Psoas muscle (tissue), 8 donors: ENCODE measurements around the gene KAT7. TPM values are rescaled to one million over a fixed set of nuclear protein-coding genes. Genes with fewer than 3 reads are reported as not detected.

ENCODE experiments used
- ATAC-seq, 4 donors: fragments of 200-7000 bp; cut with Tn5 transposase; one replicate each; pipeline ENCODE4 v1.9.1; 2020; ENCODE audit warnings: moderate library complexity in 3 of 4, mild to moderate bottlenecking in 2 of 4
- DNase-seq, 2 donors: peaks; one replicate each; pipeline ENCODE4 v3.0.0-alpha.2; 2020
- H3K27ac ChIP-seq: fragments of 200-600 bp; one replicate; pipeline ENCODE4 v1.8.0; 2022
- H3K27me3 ChIP-seq, 3 donors: fragments of 200-600 bp in 1 of 3; one replicate each; pipeline versions ENCODE4 v1.6.1 to v1.8.0; 2013 to 2022; ENCODE audit warnings: low read length in 2 of 3, mild to moderate bottlenecking in 2 of 3, moderate library complexity in 1 of 3; ENCODE audit not compliant: insufficient read depth in 3 of 3
- H3K36me3 ChIP-seq, 2 donors: fragments of 200-600 bp in 1 of 2; one replicate each; pipeline versions ENCODE4 v1.6.1 to v1.8.0; 2013 to 2022; ENCODE audit warnings: low read depth in 1 of 2, mild to moderate bottlenecking in 1 of 2, moderate library complexity in 1 of 2; ENCODE audit not compliant: insufficient read depth in 1 of 2
- H3K4me1 ChIP-seq: fragments of 200-600 bp; one replicate; pipeline ENCODE4 v1.8.0; 2022
- H3K4me3 ChIP-seq: fragments of 200-600 bp; one replicate; pipeline ENCODE4 v1.8.0; 2022; ENCODE audit warnings: mild to moderate bottlenecking
- H3K9me3 ChIP-seq: fragments of 200-600 bp; one replicate; pipeline ENCODE4 v1.8.0; 2022
- CTCF ChIP-seq: fragments of 200-600 bp; IDR thresholded peaks from one replicate; pipeline ENCODE4 v1.8.0; 2022; ENCODE audit warnings: antibody characterized with exemption
- WGBS, 3 donors: extraction: QIAGEN DNeasy Blood & Tissue Kit; methylation state at CpG; one replicate each; pipeline versions ENCODE4 v1.1.6 to v1.1.7; 2013; 5-methylcytosine and 5-hydroxymethylcytosine counted together
- intact Hi-C, 2 donors: fragments of 100-400 bp; cut with DNase I; formaldehyde crosslinking; loops; one replicate each; pipeline versions ENCODE4 v1.11.0 to v1.14.2; 2022
- polyA plus RNA-seq, 3 donors: library from polyadenylated mRNA; stranded (reverse); fragments of 200-250 nt; gene quantifications; one replicate each; pipeline ENCODE4 v1.2.3, GENCODE V29; 2013
- total RNA-seq, 4 donors: library from RNA; stranded (reverse); fragmentation: NEBNext Ultra II Directional in 2 of 4; extraction: Animal tissue kit (Norgen Biotek cat#: 25700) in 2 of 4; gene quantifications; one replicate each; pipeline versions ENCODE4 v1.2.1 to v1.2.4, GENCODE V29; 2021 to 2023
- donor health status: healthy with polysubstance abuse.
- donor health status: DM: no; HTN: no; CAD: no; lungs with moderate emphysema.
- donor health status: Bipolar disorder and iron deficiency.
- donor health status: healthy.
- donor health status: DM: yes; HTN: yes; CAD: no.
- donor health status: DM: no; HTN: no; CAD: no.
- donor health status: DM: no; HTN: no; CAD: no.
- donor health status: DM: yes; HTN: yes; CAD: no.

Gene KAT7
- total and polyA plus RNA-seq, 7 donors = 15.4 to 60.7 (median 34.1) TPM

- Histone ChIP-seq H3K36me3 (no peaks in the 10 kb centered on the region), H3K4me3 (no peak overlapping the region), H3K9me3 (no peaks in the 10 kb centered on the region), H3K27me3 (no peaks in the 10 kb centered on the region), H3K4me1 (no peaks in the 10 kb centered on the region), H3K27ac (no peak overlapping the region)
- DNase-seq = no peak
- intact Hi-C loops = no loop called here
- no peak for TF ChIP-seq CTCF
- no peak for ATAC-seq
- 65 to 69% (median 67%) methylated on average over 5 to 6 of the region's 6 CpGs for WGBS, 3 donors
Measured at GRCh38 chr17:49872754-49873377, 84.4 kb downstream of the KAT7 start.

GRCh38 chr17:49873466-49873865 lies 85.0 kb downstream of the KAT7 start:
- intact Hi-C loops = no loop called here

DNA sequence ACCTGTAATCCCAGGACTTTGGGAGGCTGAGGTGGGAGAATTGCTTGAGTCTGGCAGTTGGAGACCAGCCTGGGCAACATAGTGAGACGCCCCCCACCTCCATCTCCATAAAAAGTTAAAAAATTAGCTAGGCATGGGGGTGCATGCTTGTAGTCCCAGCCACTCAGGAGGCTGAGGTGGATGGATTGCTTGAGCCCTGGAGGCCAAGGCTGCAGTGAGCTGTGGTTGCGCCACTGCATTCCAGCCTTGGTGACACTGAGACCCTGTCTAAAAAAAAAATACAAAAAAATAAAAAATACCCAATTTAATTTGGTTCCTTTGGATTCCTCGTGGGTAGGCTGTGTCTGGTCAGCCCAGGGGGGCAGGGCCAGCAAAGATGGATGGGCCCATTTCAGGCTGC lies 85.4 kb downstream of the KAT7 start:
- Histone ChIP-seq H3K9me3 (no peaks in the 10 kb centered on the region), H3K27ac (no peak overlapping the region), H3K4me3 (no peak overlapping the region), H3K27me3 (peaks cover 0 to under 1% (median 0%) of the 10 kb centered on the region in 3 donors), H3K36me3 (no peaks in the 10 kb centered on the region), H3K4me1 (no peaks in the 10 kb centered on the region)
- DNase-seq (no peak), ATAC-seq (no peak)
- intact Hi-C loops = no loop called here
- 62 to 80% (median 69%) methylated on average over 3 of the region's 3 CpGs for WGBS, 3 donors
- TF ChIP-seq CTCF = no peak

More at GRCh38 chr17:49873466-49873865, 85.0 kb downstream of the KAT7 start:
- DNase-seq (no peak), ATAC-seq (no peak)
- 58 to 75% (median 62%) methylated on average over 6 of the region's 6 CpGs for WGBS, 3 donors
- Histone ChIP-seq H3K36me3 (no peaks in the 10 kb centered on the region), H3K9me3 (no peaks in the 10 kb centered on the region), H3K4me1 (no peaks in the 10 kb centered on the region), H3K27me3 (no peaks in the 10 kb centered on the region), H3K4me3 (no peak overlapping the region), H3K27ac (no peak overlapping the region)
- TF ChIP-seq CTCF = no peak

DNA sequence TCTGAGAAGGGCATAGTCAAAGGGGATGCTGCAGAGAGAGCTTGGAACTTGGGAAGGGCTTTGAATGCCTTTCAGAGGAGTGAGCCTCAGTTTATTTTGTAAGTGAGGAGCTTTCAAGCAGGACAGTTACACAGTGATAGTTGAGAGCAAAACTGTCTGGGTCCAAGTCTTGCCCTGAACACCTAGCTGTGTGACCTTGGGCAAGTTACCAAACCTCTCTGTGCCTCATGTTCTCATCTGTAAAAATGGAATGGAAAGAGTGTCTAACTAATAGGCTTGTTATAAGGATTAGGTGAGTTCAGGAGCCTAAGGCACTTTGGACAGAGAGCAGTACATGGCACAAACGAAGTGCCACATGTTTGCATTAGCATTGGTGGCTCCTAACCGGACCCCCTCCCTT lies 86.4 kb downstream of the KAT7 start:
- Histone ChIP-seq H3K4me3 (no peak overlapping the region), H3K36me3 (no peaks in the 10 kb centered on the region), H3K9me3 (no peaks in the 10 kb centered on the region), H3K4me1 (no peaks in the 10 kb centered on the region), H3K27ac (no peak overlapping the region), H3K27me3 (peaks cover 0 to 6% (median 0%) of the 10 kb centered on the region in 3 donors)
- intact Hi-C loops = no loop called here
- DNase-seq (no peak), ATAC-seq (no peak)
- no peak for TF ChIP-seq CTCF
- 79 to 83% (median 80%) methylated on average over 2 of the region's 2 CpGs for WGBS, 3 donors

DNA sequence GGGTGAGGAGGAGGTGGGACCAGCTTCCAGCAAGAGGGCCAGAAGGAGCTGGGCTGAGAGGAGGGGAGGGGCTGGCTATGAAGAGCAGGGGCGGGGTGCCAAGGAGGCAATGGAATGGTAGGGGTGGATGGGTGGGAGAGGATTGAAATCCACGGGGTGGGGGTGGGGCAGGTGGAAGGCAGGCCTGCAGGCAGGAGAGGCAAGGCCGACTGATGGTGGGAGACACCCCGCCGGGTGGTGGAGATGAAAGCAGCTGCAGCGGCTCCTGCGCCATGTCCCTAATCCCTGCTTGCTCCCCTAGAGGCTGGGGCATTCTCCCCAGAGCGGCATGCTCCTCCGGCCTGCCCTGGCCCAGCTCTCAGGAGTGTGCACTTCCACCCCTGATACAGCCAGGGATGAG lies 87.2 kb downstream of the KAT7 start:
- Histone ChIP-seq H3K4me3 (no peak overlapping the region), H3K4me1 (peaks cover 5% of the 10 kb centered on the region), H3K27me3 (peaks cover 0 to 11% (median 0%) of the 10 kb centered on the region in 3 donors), H3K27ac (no peak overlapping the region), H3K36me3 (no peaks in the 10 kb centered on the region), H3K9me3 (no peaks in the 10 kb centered on the region)
- whole genome bisulfite sequencing, 3 donors = 56 to 63% (median 57%) methylated on average over 7 to 9 of the region's 9 CpGs
- no peak for TF ChIP-seq CTCF
- DNase-seq (no peak), ATAC-seq (no peak)
- intact Hi-C loops = no loop called here
